PC-9 (cell line): ENCODE measurements around the gene RFX2. TPM values are rescaled to one million over a fixed set of nuclear protein-coding genes. Genes with fewer than 3 reads are reported as not detected.

ENCODE experiments used
- BruUV-seq: library from RNA; stranded (reverse); fragments of 400-500 nt; replicated peaks from 2 replicates; lab custom pipeline; 2021; lab: Mats Ljungman, UMichigan
- CTCF ChIA-PET: fragments of 300-600 bp; sonication (Branson Sonifier 250); formaldehyde crosslinking; loops from one replicate; lab custom pipeline; 2022; ENCODE audit warnings: antibody characterized with exemption; lab: Charles Lee
- POLR2A ChIA-PET: fragments of 300-600 bp; sonication (Branson Sonifier 250); formaldehyde crosslinking; loops from one replicate; lab custom pipeline; 2022; ENCODE audit warnings: antibody characterized with exemption; ENCODE audit not compliant: unreplicated experiment; lab: Charles Lee
- DNase-seq, 2 experiments: peaks; one replicate each; pipeline versions ENCODE4 v3.0.0 to v3.0.0-alpha.2; 2015 to 2022; ENCODE audit warnings: mixed read lengths in 1 of 2
- H2AFZ ChIP-seq: fragments of 200-600 bp; sonication (generic); 2 replicates; pipeline ENCODE4 v1.8.1; 2017; ENCODE audit warnings: antibody characterized with exemption
- H3F3A ChIP-seq: fragments of 200-600 bp; sonication (generic); 2 replicates; pipeline ENCODE4 v1.8.1; 2017; ENCODE audit warnings: antibody characterized with exemption, mild to moderate bottlenecking, low read depth; ENCODE audit not compliant: insufficient read depth
- H3K27ac ChIP-seq: fragments of 200-600 bp; sonication (generic); 2 replicates; pipeline ENCODE4 v1.6.1; 2016; ENCODE audit warnings: mixed run types
- H3K27me3 ChIP-seq: fragments of 200-600 bp; sonication (generic); 2 replicates; pipeline ENCODE4 v1.6.1; 2016; ENCODE audit warnings: low read depth, mixed run types; ENCODE audit not compliant: insufficient read depth
- H3K36me3 ChIP-seq: fragments of 200-600 bp; sonication (generic); 2 replicates; pipeline ENCODE4 v1.6.1; 2016; ENCODE audit warnings: low read depth, mixed run types
- H3K4me1 ChIP-seq: fragments of 200-600 bp; sonication (generic); replicated peaks from 2 replicates; pipeline ENCODE4 v1.6.1; 2016; ENCODE audit warnings: mixed run types; ENCODE audit not compliant: insufficient read depth
- H3K4me2 ChIP-seq: fragments of 200-600 bp; sonication (generic); 2 replicates; pipeline ENCODE4 v1.6.1; 2017; ENCODE audit warnings: mixed run types
- H3K4me3 ChIP-seq: fragments of 200-600 bp; sonication (generic); 2 replicates; pipeline ENCODE4 v1.6.1; 2016; ENCODE audit warnings: mixed run types
- H3K79me2 ChIP-seq: fragments of 200-600 bp; sonication (generic); 2 replicates; pipeline ENCODE4 v1.6.1; 2017; ENCODE audit warnings: low read depth, mixed run types
- H3K9me2 ChIP-seq: fragments of 200-600 bp; sonication (generic); 2 replicates; pipeline ENCODE4 v1.8.1; 2017; ENCODE audit warnings: mild to moderate bottlenecking; ENCODE audit not compliant: insufficient read depth
- H3K9me3 ChIP-seq: fragments of 200-600 bp; sonication (generic); 2 replicates; pipeline ENCODE4 v1.8.1; 2016; ENCODE audit warnings: low read depth; ENCODE audit not compliant: insufficient read depth
- H4K20me1 ChIP-seq: fragments of 200-600 bp; sonication (generic); 2 replicates; pipeline ENCODE4 v1.8.1; 2017; ENCODE audit not compliant: insufficient read depth
- EZH2 ChIP-seq: fragments of 200-600 bp; sonication (generic); IDR thresholded peaks from 2 replicates; pipeline ENCODE4 v1.8.0; 2017; ENCODE audit warnings: antibody characterized with exemption, low read depth
- intact Hi-C: fragments of 100-400 bp; cut with micrococcal nuclease; formaldehyde crosslinking; loops from one replicate; pipeline ENCODE4 v1.10.0; 2022; ENCODE audit not compliant: unreplicated experiment
- total RNA-seq: library from RNA; stranded (reverse); gene quantifications from 2 replicates; pipeline ENCODE4 v1.2.3, GENCODE V29; 2021
- TF ChIP-seq, protein P1 (sequence below): fragments of 200-600 bp; sonication (generic); conservative IDR thresholded peaks from 2 replicates; pipeline ENCODE4 v1.6.1; 2017; ENCODE audit warnings: mixed run types, antibody characterized with exemption, mild to moderate bottlenecking, moderate library complexity

RFX2 gene
- total RNA-seq, 1 experiment from 2014 or later: 11.6 TPM

DNA sequence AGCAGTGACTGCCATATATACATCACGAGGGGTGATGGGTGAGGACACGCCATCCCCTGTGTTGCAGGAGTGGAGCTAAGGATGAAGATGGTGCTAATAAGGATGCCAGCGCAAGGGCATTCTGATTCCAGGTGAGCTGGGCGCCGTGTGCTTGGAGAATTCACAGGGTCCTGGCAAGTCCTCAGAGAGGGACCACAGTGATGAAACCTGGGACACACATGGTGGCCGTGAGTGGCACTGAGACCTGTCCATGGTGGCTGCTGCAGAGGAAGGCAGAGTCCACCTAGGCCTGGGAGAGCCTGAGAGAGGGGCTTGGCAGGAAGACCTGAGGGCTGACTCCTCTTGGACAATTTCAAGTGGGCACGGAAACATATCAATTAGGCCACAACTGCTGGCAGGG is 65.2 kb downstream of the RFX2 start:
- Histone ChIP-seq H3K9me2 (no peaks in the 10 kb centered on the region), H4K20me1 (no peaks in the 10 kb centered on the region), H3K4me1 (peaks cover 4% of the 10 kb centered on the region; the same call in 1 of the 2 replicates), H3F3A (no peaks in the 10 kb centered on the region), H2AFZ (no peak overlapping the region), H3K36me3 (no peaks in the 10 kb centered on the region), H3K79me2 (no peaks in the 10 kb centered on the region), H3K27ac (no peak overlapping the region), H3K4me2 (no peak overlapping the region), H3K4me3 (no peak overlapping the region), H3K27me3 (no peaks in the 10 kb centered on the region), H3K9me3 (no peaks in the 10 kb centered on the region)
- no peak for DNase-seq
- intact Hi-C loops: loop anchor here (10.0 kb wide), 1 partner anchor 270 kb away; no protein-coding TSS in a partner anchor
- CTCF ChIA-PET: no interaction called here
- POLR2A ChIA-PET: interaction anchor here (1.0 kb wide), 1 partner anchor 66 kb away, joined by 6 read pairs; no protein-coding TSS in a partner anchor
- BruUV-seq: no TSS peak
- TF ChIP-seq, protein P1, sequence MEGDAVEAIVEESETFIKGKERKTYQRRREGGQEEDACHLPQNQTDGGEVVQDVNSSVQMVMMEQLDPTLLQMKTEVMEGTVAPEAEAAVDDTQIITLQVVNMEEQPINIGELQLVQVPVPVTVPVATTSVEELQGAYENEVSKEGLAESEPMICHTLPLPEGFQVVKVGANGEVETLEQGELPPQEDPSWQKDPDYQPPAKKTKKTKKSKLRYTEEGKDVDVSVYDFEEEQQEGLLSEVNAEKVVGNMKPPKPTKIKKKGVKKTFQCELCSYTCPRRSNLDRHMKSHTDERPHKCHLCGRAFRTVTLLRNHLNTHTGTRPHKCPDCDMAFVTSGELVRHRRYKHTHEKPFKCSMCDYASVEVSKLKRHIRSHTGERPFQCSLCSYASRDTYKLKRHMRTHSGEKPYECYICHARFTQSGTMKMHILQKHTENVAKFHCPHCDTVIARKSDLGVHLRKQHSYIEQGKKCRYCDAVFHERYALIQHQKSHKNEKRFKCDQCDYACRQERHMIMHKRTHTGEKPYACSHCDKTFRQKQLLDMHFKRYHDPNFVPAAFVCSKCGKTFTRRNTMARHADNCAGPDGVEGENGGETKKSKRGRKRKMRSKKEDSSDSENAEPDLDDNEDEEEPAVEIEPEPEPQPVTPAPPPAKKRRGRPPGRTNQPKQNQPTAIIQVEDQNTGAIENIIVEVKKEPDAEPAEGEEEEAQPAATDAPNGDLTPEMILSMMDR: no peak
- no peak for TF ChIP-seq EZH2

DNA sequence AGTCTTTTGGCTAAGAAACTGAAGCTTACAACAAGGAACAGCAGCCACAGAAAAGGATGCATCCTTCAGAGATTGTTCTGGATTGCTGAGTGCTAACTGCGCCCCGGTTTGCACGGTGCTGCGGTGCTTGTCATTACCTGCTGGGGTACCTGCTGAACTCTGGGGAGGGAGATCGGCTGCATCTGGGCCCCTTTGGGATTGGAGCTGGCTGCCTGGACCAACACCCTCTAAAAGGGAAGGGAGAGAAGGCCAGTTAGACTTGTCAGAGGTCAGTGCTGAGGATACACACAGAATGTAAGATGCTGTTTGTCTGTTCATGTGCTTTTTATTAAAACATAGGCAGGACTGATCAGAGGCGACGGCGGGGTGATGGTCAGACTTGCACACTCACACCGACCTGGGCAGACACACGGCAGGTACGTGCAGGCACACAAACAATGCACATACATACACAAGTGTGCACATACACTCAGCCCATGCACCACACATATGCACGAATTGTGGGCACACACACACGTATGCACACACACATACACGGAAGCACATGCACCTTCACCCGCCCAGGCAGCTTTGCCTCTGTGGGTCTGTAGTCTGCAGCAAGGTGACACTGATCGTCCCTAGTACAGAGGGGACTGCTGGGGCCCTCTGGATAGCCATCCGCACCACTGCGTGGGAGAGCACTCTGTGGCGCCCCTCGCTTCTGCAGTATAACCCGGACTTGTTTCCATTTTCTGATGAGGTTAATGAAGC is 66.1 kb downstream of the RFX2 start:
- no TSS peak for BruUV-seq
- H3K4me3 ChIP-seq: no peak overlapping the region
- no peaks in the 10 kb centered on the region for H3F3A ChIP-seq
- H3K27me3 ChIP-seq: no peaks in the 10 kb centered on the region
- no peak overlapping the region for H3K27ac ChIP-seq
- intact Hi-C loops: loop anchor here (10.0 kb wide), 1 partner anchor 269 kb away; no protein-coding TSS in a partner anchor
- H4K20me1 ChIP-seq: no peaks in the 10 kb centered on the region
- no peaks in the 10 kb centered on the region for H3K36me3 ChIP-seq
- H3K9me2 ChIP-seq: no peaks in the 10 kb centered on the region
- CTCF ChIA-PET: no interaction called here
- no peaks in the 10 kb centered on the region for H3K79me2 ChIP-seq
- POLR2A ChIA-PET: interaction anchor here (1.0 kb wide), 1 partner anchor 67 kb away, joined by 6 read pairs; no protein-coding TSS in a partner anchor
- peaks cover 4% of the 10 kb centered on the region; the same call in 1 of the 2 replicates for H3K4me1 ChIP-seq
- no peak for DNase-seq
- TF ChIP-seq, protein P1: no peak
- TF ChIP-seq EZH2: no peak
- no peak overlapping the region for H3K4me2 ChIP-seq
- no peak overlapping the region for H2AFZ ChIP-seq
- no peaks in the 10 kb centered on the region for H3K9me3 ChIP-seq

DNA sequence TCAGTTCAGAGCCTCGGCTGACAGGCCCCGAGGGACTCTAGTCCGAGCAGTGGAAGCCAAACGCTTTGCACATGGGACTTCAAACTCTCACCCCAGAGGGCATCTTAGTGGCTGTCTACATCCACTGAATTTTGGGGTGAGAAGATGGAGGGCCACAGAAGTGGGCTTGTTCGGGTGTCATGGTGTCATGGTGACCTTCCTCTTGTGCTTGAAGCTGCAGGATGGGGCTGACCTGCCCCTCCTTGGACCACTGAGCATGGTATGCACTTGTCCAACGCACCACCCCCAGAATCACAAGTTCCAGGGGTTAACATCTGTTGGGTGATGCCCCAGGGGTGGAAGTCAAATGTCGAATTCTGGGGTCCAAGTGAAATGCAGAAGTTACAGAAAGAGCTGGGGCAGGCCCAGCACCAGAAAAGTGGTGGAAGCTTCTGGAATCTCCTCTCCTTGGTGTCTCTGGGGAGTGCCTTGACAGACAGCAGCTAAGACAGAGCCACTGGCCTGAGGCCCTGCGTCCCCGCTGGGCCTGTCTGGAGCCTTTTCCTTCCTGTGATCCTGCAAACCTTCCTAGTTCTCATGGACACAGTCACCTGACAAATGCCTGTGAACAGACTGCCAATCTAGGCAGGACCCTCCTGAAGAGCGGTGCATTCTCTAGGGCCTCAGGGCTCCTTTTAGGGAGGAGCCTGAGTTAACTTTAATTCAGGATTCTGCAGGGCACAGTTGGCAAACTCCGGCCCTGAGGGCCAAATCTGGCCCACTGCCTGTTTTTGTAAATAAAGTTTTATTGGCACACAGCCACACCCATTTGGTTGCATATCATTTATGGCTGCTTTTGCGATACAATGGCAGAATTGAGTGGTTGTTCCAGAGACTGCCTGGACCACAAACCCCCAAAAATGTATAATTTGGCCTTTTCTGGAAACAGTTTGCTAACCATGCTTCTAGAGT is 67.2 kb downstream of the RFX2 start:
- no TSS peak for BruUV-seq
- ChIA-PET CTCF (no interaction called here), POLR2A (no interaction called here)
- Histone ChIP-seq H2AFZ (no peak overlapping the region), H3K4me1 (no peaks in the 10 kb centered on the region), H3K9me2 (no peaks in the 10 kb centered on the region), H3K36me3 (no peaks in the 10 kb centered on the region), H3K27ac (no peak overlapping the region), H3K9me3 (no peaks in the 10 kb centered on the region), H3K4me3 (no peak overlapping the region), H3K27me3 (no peaks in the 10 kb centered on the region), H3F3A (no peaks in the 10 kb centered on the region), H4K20me1 (no peaks in the 10 kb centered on the region), H3K4me2 (no peak overlapping the region), H3K79me2 (no peaks in the 10 kb centered on the region)
- intact Hi-C loops: loop anchor here (10.0 kb wide), 1 partner anchor 268 kb away; no protein-coding TSS in a partner anchor
- no peak for DNase-seq
- TF ChIP-seq EZH2: no peak
